ENCODE data around the gene TMEM205. TPM values are rescaled to one million over a fixed set of nuclear protein-coding genes. Genes with fewer than 3 reads are reported as not detected.
"Not testable (repeated sequence)": the region's sequence is repeated elsewhere in the genome, so short reads cannot be mapped to it uniquely, and the experiment has no call there.

The TMEM205 gene
- total RNA-seq, 1 donor from 2014 or later = 74.6 TPM

- peak overlapping the region; percentile 73 for H3K27ac ChIP-seq
- H3K4me1 ChIP-seq = peaks cover 17% of the 10 kb centered on the region
- DNase-seq = peak; percentile 77
- peak overlapping the region; percentile 78 for H3K4me3 ChIP-seq
- no peaks in the 10 kb centered on the region for H3K9me3 ChIP-seq
- H3K36me3 ChIP-seq = peaks cover 33% of the 10 kb centered on the region
- TF ChIP-seq CTCF (IDR thresholded peaks at IDR 0.05) = no peak
- peak; percentile 59 for ATAC-seq
- intact Hi-C loops (cut with DNase I) = no loop called here
- no peaks in the 10 kb centered on the region for H3K27me3 ChIP-seq
Observed at GRCh38 chr19:11338569-11339253, 7.4 kb downstream of the TMEM205 start.

GRCh38 chr19:11338121-11338520 is 7.9 kb downstream of the TMEM205 start:
- no peak for TF ChIP-seq CTCF (IDR thresholded peaks at IDR 0.05)
- H3K36me3 ChIP-seq = peaks cover 39% of the 10 kb centered on the region
- peaks cover 17% of the 10 kb centered on the region for H3K4me1 ChIP-seq
- ATAC-seq = no peak
- peak overlapping the region; percentile 73 for H3K27ac ChIP-seq
- H3K27me3 ChIP-seq = no peaks in the 10 kb centered on the region
- no peak for DNase-seq
- peak overlapping the region; percentile 78 for H3K4me3 ChIP-seq
- intact Hi-C loops (cut with DNase I) = no loop called here
- H3K9me3 ChIP-seq = no peaks in the 10 kb centered on the region

- intact Hi-C loops (cut with DNase I) = no loop called here
- DNase-seq (no peak), ATAC-seq (no peak)
- H3K4me3 ChIP-seq = no peak overlapping the region
- no peaks in the 10 kb centered on the region for H3K27me3 ChIP-seq
- H3K4me1 ChIP-seq = peaks cover 17% of the 10 kb centered on the region
- no peak overlapping the region for H3K27ac ChIP-seq
- TF ChIP-seq CTCF (IDR thresholded peaks at IDR 0.05) = no peak
- H3K36me3 ChIP-seq = peaks cover 45% of the 10 kb centered on the region
- H3K9me3 ChIP-seq = no peaks in the 10 kb centered on the region
Observed at GRCh38 chr19:11337080-11337479, 9.0 kb downstream of the TMEM205 start.

- no peak for TF ChIP-seq CTCF (IDR thresholded peaks at IDR 0.05)
- no peak for ATAC-seq
Observed at GRCh38 chr19:11335449-11336146, 10.5 kb downstream of the TMEM205 start.

GRCh38 chr19:11333838-11334237 is 12.2 kb downstream of the TMEM205 start:
- Histone ChIP-seq H3K4me1 (peaks cover 15% of the 10 kb centered on the region), H3K36me3 (peaks cover 65% of the 10 kb centered on the region)
- ATAC-seq; H3K4me3 ChIP-seq; intact Hi-C loops (cut with DNase I); H3K9me3 ChIP-seq; H3K27ac ChIP-seq; H3K27me3 ChIP-seq; DNase-seq: not testable (repeated sequence)

More at GRCh38 chr19:11335449-11336146, 10.5 kb downstream of the TMEM205 start:
- Histone ChIP-seq H3K4me1 (peaks cover 21% of the 10 kb centered on the region), H3K4me3 (no peak overlapping the region), H3K27ac (no peak overlapping the region), H3K27me3 (no peaks in the 10 kb centered on the region), H3K9me3 (no peaks in the 10 kb centered on the region), H3K36me3 (peaks cover 58% of the 10 kb centered on the region)
- intact Hi-C loops (cut with DNase I) = no loop called here
- no peak for DNase-seq

GRCh38 chr19:11332822-11333221 is 13.2 kb downstream of the TMEM205 start:
- intact Hi-C loops (cut with DNase I) = no loop called here
- H3K4me3 ChIP-seq = no peak overlapping the region

More at GRCh38 chr19:11332822-11333221, 13.2 kb downstream of the TMEM205 start:
- H3K4me1 ChIP-seq = peaks cover 5% of the 10 kb centered on the region
- no peak for TF ChIP-seq CTCF (IDR thresholded peaks at IDR 0.05)
- no peak for DNase-seq
- no peaks in the 10 kb centered on the region for H3K9me3 ChIP-seq
- no peak overlapping the region for H3K27ac ChIP-seq
- peaks cover 71% of the 10 kb centered on the region for H3K36me3 ChIP-seq
- no peaks in the 10 kb centered on the region for H3K27me3 ChIP-seq
- no peak for ATAC-seq

All from upper lobe of right lung (tissue), 1 donor.